GM12891 (cell line): ENCODE measurements around the gene PIP5K1C.

Experiments
- POLR2A ChIP-seq: IDR thresholded peaks from 2 replicates; pipeline ENCODE4 v1.6.1; 2011; ENCODE audit warnings: low read depth, low read length, control low read depth
- POLR2AphosphoS5 ChIP-seq: IDR thresholded peaks from 2 replicates; pipeline ENCODE4 v1.6.1; 2011; ENCODE audit warnings: low read depth, low read length, control low read depth
- SPI1 ChIP-seq: IDR thresholded peaks from 2 replicates; pipeline ENCODE4 v1.6.1; 2011; ENCODE audit warnings: low read depth, low read length, control low read depth
- TAF1 ChIP-seq: IDR thresholded peaks from 2 replicates; pipeline ENCODE4 v1.6.1; 2011; ENCODE audit warnings: low read depth, low read length, control low read depth

- no peak for TF ChIP-seq TAF1
- no peak for TF ChIP-seq POLR2A
- no peak for TF ChIP-seq SPI1
- no peak for TF ChIP-seq POLR2AphosphoS5
These were observed 42.0 kb downstream of the PIP5K1C start for GRCh38 chr19:3658004-3658869.
